HG02798 (cell line): ENCODE results near the gene EXOC8.
A peak's percentile ranks its signal among the peaks of the same experiment; 100 is the strongest.

ENCODE experiments used
- ATAC-seq: cut with Tn5 transposase; IDR thresholded peaks from one replicate; pipeline ENCODE4 v1.9.1; 2021; ENCODE audit warnings: mild to moderate bottlenecking; ENCODE audit not compliant: unreplicated experiment, poor library complexity

EXOC8 gene

DNA sequence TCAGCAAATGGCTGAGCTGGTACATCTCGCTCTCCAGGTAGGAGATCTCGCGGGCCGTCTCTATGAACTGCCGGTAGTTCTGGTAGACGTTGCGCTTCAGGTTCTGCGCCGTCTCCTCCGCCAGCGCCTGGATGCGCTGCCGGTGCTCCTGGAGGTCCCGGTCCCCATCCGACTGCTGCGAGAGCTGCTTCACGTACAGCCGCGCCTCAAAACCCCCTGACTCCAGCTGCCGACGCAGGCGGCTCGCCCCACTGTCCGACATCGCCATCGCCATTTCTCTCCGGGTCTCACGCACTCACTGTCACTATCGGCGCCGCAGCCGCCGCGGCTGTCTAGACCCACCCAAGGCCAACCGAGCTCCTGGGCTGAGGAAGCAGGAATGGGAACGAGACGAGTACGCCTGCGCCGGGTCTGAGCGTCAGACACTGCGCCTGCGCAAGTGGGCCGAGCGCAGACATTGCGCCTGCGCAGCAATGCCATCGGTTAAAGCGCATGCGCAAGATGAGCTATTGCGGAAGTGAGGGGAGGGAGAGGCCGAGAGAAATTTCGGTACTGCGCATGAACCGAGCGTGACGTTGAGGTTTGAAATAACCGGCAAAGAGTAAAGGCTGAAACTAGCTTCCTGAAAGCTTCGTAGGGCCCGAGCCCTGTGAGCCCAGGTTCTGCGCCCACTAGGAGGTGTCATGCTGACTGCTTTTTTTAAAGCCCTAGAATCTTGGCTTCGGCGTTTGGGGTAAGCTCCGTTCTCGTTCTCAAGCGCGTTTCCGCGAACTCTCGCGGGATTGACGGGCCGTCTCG, at the start of gene EXOC8:
EXOC8 (minus strand) TSS at position 381 of the 798 bp plus-strand sequence; CDS start at position 274, 107 bp downstream.
- ATAC-seq: peak; percentile 81

DNA sequence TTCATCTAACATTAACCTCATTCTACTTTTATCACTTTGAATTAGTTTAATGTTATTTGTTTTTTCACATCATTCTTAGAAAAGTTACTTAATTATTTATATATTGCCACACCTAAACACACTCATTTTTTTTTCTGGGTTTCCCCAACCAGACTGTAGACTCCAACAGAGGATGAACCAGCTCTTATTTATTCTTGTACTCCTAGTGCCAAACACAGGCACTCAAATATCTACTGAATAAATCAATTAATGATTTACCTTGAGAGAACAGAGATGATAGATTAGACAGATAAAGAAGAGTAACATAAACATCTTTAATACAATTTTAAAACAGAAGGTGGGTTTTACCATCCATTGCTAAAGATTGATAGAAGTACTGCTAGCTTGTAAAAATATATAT, 48.8 kb upstream of the EXOC8 start:
- ATAC-seq: no peak

DNA sequence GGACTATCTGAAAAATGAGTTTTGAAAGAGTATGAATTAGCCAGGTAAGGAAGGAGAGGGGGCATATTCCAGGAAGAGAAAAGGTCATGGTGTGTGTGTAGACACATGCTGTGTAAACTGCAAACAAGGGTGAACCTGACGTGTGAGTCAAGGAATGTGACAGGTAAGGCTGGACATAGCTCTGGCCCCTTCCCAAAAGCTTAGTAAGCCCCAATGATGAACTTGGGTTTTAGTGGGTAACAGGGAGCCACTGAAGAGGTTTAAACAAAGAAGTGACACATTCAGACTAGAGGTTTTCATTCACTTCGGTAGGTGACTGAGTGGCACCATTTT, 47.7 kb upstream of the EXOC8 start:
- ATAC-seq: no peak

DNA sequence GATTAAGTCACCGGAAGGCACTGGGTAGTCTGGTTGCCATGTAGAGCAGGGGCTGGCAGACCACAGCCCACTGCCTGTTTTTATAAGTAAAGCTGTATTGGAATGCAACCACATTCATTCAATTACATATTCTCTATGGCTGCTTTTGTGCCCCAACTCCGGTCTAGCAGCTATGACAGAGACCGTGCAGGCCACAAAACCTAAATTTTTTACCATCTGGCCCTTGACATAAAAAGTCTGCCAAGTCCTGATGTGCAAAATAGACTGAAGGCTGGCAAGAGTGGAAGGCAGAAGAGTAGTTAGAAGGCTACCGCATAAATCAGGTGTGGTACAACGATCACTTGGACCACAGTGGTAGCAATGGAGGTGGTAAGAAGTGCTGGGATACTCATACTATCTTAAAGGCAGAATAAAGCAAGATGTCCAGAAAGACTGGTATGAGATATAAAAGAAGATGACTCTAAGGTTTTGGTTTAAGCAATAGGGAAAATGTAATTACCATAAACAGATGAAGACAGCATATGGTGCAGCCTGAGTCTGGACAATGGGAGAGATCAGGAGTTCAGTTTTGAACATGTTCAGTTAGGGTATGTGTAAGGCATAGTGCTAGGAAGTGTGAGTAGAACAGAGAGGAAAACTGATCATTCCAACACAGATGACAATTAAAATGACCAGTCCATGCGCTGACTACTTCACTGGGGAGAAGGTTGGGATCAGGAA, 47.2 kb upstream of the EXOC8 start:
- no peak for ATAC-seq

DNA sequence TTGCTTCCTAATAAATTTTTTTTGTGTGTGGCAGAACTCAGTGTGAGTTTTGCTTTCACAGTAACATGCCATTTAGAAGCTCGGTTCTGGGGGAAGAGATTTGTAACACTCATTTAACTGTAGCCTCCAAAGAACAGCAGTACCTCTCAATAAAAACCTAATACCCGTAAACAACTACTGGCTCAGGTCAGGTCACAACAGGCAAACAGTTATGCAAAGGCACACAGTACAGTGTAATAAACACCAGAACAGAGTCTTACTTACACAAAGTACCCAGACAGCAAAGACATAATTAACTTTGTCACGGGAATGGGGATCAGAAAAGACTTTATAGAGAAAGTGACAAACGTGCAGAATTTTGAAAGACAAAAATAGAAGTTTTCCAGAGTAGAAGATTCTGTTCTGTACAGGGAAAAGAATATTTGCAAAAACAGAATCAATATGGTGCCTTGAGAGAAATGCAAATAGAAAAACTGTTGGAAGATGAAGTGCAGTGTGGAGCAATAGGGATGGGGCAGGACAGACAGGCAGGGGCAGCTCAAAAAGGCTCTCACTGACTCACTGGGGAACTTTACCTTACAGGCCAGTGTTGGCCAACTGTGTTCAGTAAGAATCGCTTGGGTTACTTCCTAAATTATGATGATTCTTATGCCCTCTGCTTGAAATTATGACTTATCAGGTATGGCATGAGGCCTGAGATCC, 45.7 kb upstream of the EXOC8 start:
- no peak for ATAC-seq

GRCh38 chr1:231382426-231382825, 44.8 kb upstream of the EXOC8 start:
- ATAC-seq: no peak

DNA sequence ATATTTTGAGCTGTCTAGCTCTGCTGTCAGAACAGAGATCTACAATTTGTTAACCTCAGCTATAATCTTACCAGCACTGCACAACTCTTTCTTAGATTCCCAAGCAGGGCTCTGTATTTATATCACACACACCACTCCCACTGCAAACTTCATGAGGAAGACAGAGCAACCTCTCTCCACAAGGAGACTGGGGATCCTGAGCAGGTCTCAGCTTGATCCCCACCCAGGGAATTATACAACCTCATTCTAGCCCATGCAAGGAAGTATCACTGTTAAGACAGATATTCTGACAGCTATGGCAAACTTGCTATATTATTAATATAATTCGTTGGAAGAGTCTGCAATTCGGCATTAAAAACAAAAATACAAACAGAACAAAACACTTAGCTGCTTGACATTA, 44.1 kb upstream of the EXOC8 start:
- ATAC-seq: no peak

DNA sequence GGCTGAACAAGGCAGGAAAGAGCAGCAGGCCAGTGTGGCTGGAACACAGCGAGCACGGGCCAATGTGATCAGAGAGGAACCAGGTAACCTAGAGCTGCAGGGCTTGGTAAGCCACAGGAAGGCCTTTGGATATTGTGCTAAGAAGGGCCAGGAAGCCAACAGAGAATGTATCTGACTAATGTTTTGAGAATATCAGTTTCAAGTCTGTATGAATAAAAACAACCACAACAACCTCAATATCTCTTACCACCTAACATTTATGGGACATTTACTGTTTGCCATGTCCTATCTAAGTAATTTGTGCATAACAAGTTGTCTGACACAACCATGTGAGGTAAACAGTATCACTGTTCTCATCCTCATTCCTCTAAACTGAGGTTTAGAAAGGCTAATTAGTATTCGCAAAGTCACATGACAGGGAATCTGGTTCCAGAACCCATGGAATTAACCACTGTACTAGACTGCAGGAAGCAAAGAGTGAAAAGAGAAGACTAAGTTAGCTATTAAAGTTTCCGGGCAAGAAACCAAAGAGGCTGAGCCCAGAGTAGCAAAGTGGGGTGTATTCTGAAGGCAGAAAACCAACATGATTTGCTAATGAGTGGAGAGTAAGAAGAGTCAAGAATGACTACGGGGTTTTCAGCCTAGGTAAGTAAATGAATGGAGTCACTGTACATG, 39.4 kb upstream of the EXOC8 start:
- peak; percentile 79 for ATAC-seq

GRCh38 chr1:231376101-231376500, 38.4 kb upstream of the EXOC8 start:
- no peak for ATAC-seq

- ATAC-seq: no peak
Observed at GRCh38 chr1:231374394-231374793, 36.7 kb upstream of the EXOC8 start.

- ATAC-seq: no peak
Observed at GRCh38 chr1:231372501-231372900, 34.8 kb upstream of the EXOC8 start.

DNA sequence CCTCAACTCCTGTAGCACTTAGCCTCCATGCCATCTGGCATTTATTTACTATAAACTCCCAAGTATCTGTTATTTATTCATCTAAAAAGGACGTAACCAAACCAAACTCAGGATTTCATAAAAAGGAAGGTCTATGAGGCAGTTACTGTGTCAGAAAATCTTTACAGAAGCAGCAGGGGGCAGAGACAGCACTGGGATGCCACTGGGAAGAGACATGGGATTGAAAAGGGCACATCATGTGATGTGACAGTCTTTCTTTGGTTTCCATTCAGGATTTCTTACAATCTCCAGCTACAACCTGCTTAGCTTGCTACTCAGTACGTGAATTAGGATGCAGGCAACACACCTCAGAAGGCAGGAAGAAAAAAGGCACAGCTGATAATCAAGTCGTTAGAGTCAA, 31.6 kb upstream of the EXOC8 start:
- ATAC-seq: no peak

DNA sequence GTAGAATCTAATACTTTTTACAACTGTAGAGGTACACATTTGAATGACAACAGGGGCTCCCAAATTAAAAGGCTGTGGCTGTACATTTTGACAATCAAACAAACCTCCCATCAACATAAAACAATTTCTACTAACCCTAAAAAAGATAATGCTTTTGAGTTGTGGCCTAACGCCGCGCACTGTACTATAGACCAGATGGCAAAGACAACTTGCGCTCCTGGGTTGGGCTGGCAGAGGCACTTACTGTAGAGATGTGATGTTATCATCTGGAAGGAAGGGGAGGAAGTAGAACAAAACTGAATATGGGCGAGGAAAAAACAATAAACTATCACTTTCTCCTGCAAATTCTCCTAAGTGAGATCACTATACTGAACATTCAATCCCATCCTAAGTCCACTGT, 26.5 kb upstream of the EXOC8 start:
- ATAC-seq: no peak

GRCh38 chr1:231363624-231364023, 26.0 kb upstream of the EXOC8 start:
- no peak for ATAC-seq

DNA sequence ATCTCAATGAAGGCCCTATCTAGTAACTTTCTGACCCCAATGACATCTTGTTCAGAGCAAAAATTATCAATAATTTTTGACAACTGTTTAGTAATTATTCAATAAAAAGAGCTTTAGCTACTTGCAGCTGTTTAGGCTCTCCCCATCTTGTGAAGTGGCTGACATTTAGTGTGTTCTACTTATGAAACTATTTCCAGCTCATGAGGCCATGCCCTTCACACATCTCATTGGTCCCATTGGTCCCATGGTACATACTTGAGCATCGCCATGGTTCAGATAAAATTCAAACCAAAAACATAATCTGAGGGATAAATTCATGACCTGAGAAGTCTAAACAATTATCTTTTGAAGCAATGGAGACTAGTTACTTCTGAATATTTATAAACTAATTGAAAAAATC, 24.7 kb upstream of the EXOC8 start:
- ATAC-seq: no peak

DNA sequence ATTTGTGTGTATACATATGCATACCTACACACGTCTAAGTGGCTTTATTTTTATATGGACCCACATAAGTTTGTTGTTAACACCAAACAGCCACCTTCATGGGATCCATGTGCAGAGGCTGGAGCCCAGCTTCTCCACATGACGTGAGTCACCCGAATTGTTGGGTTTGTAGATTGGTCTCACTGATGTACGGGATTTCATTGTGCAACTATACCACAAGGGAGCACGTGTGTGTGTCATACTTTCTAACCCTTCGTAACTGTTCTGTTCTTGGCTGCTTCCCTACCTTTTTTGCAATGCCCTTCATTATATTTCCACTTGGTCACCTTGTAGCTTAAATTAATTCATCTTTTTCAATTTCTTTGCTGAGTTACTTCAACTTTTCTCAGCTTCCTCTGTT, 21.5 kb upstream of the EXOC8 start:
- no peak for ATAC-seq

DNA sequence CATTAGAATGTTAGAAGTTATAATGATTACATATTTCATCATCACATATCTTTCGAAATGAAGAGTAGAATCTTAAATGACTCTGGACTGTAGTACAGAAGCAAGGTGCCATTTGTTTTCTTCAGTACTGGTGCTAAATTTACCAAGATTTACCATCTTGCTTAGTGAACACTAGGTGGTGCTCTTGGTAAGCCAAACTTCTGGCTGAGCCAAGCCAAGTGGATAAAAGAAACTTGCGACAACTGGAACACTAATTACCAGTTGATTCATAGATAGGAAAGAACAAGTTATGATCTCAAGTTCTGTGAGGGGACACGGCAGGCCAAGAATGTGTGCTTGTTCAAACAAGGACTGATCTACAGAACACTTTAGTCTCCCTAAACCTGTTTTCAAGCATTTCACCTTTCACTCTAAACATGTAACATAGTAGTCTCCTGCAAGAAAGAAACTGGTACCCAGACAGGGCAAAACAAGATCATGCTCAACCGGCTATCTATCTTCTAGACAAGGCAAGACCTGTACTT, 20.2 kb upstream of the EXOC8 start:
- ATAC-seq: peak; percentile 80

- ATAC-seq: no peak
Observed at GRCh38 chr1:231357187-231357772, 19.6 kb upstream of the EXOC8 start.

DNA sequence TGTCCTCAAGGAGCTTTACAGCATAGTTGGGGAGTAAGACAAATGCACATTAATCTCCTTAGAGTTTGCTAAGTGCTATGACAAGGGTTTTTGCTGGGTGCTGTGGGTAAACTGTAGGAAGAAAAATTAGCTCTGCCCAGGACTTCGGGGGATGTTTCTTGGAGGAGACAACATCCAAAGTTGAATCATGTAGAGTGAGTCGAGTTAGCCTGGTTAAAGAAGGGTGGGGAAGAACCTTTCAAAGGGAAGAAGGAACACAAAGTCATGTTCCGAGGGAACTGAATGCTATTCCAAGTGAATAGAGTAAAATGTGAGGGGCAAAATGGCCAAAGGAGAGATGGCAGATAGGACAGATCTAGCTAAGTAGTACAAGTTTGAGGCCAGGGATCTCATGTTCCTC, 17.5 kb upstream of the EXOC8 start:
- no peak for ATAC-seq

- no peak for ATAC-seq
Observed at GRCh38 chr1:231354330-231355020, 16.8 kb upstream of the EXOC8 start.
